ENCODE results near the gene LAMTOR5.

LAMTOR5 gene

GRCh38 chr1:110393691-110394492, 13.6 kb downstream of the LAMTOR5 start:
- TF ChIP-seq SIN3A (IDR thresholded peaks at IDR 0.05; ENCODE audit: borderline replicate concordance, insufficient read depth, low read length) = no peak
- no peak for TF ChIP-seq FOXP2 (optimal IDR thresholded peaks at IDR 0.05; ENCODE audit: borderline replicate concordance, extremely low read depth, extremely low read length, insufficient read depth)
- TF ChIP-seq POLR2AphosphoS5 (IDR thresholded peaks at IDR 0.05; ENCODE audit: low read depth, low read length) = no peak
- no peak for TF ChIP-seq REST (IDR thresholded peaks at IDR 0.05; ENCODE audit: insufficient read depth in 1 of 2, low read depth in 2 of 2, low read length in 2 of 2)
- no peak for TF ChIP-seq TAF1 (IDR thresholded peaks at IDR 0.05; ENCODE audit: borderline replicate concordance, insufficient read depth, low read length)

GRCh38 chr1:110393286-110393685, 14.2 kb downstream of the LAMTOR5 start:
- TF ChIP-seq TAF1 (IDR thresholded peaks at IDR 0.05; ENCODE audit: borderline replicate concordance, insufficient read depth, low read length) = no peak
- TF ChIP-seq REST (IDR thresholded peaks at IDR 0.05; ENCODE audit: insufficient read depth in 1 of 2, low read depth in 2 of 2, low read length in 2 of 2) = no peak
- TF ChIP-seq FOXP2 (optimal IDR thresholded peaks at IDR 0.05; ENCODE audit: borderline replicate concordance, extremely low read depth, extremely low read length, insufficient read depth) = no peak
- TF ChIP-seq SIN3A (IDR thresholded peaks at IDR 0.05; ENCODE audit: borderline replicate concordance, insufficient read depth, low read length) = no peak
- TF ChIP-seq POLR2AphosphoS5 (IDR thresholded peaks at IDR 0.05; ENCODE audit: low read depth, low read length) = no peak

- TF ChIP-seq REST (IDR thresholded peaks at IDR 0.05; ENCODE audit: insufficient read depth in 1 of 2, low read depth in 2 of 2, low read length in 2 of 2) (no peak), POLR2AphosphoS5 (IDR thresholded peaks at IDR 0.05; ENCODE audit: low read depth, low read length) (peak; percentile 40; the same call in 1 of the 2 replicates)
These were observed 16.7 kb downstream of the LAMTOR5 start, which contains the start of gene SLC16A4 for GRCh38 chr1:110390692-110391245. SLC16A4 (minus strand) TSS chr1:110391026; CDS start chr1:110389323, 1,703 bp downstream.

GRCh38 chr1:110390096-110390495, 17.4 kb downstream of the LAMTOR5 start:
- no peak for TF ChIP-seq TAF1 (IDR thresholded peaks at IDR 0.05; ENCODE audit: borderline replicate concordance, insufficient read depth, low read length)
- no peak for TF ChIP-seq SIN3A (IDR thresholded peaks at IDR 0.05; ENCODE audit: borderline replicate concordance, insufficient read depth, low read length)
- no peak for TF ChIP-seq REST (IDR thresholded peaks at IDR 0.05; ENCODE audit: insufficient read depth in 1 of 2, low read depth in 2 of 2, low read length in 2 of 2)
- TF ChIP-seq FOXP2 (optimal IDR thresholded peaks at IDR 0.05; ENCODE audit: borderline replicate concordance, extremely low read depth, extremely low read length, insufficient read depth) = no peak
- no peak for TF ChIP-seq POLR2AphosphoS5 (IDR thresholded peaks at IDR 0.05; ENCODE audit: low read depth, low read length)
